Measurements from ENCODE around the gene TMEM80.

Gene TMEM80

GRCh38 chr11:705646-706438, 10.2 kb downstream of the TMEM80 start, which contains the start of gene EPS8L2:
TSS of gene EPS8L2 (plus strand) at chr11:706231. CDS start at chr11:709408, 3,177 bp downstream.
- peak within 1 kb of the TSS; percentile 79 for H3K4me3 ChIP-seq (ENCODE audit: low read depth, low read length)
- POLR2A ChIA-PET: interaction anchor here (1.5 to 2.4 kb wide), 2 partner anchors 10 kb away, joined by 18 to 19 read pairs; partner anchors contain the start of genes DEAF1 and TMEM80
- CTCF ChIA-PET: interaction anchor here (0.6 to 2.2 kb wide), 2 partner anchors 17 to 184 kb away, joined by 3 to 6 read pairs; no protein-coding TSS in a partner anchor
- peaks cover 0 to 36% of the 10 kb centered on the region in 2 experiments; a peak in 1 of 3 replicates for H3K36me3 ChIP-seq (ENCODE audit: control insufficient read depth in 2 of 2, insufficient read depth in 1 of 2, low read length in 2 of 2)
- H3K27ac ChIP-seq (ENCODE audit: extremely low read depth, low read depth, low read length): peak within 1 kb of the TSS; percentile 40; the same call in 1 of the 2 replicates
- no peaks in the 10 kb centered on the region for H3K4me1 ChIP-seq (ENCODE audit: control insufficient read depth, insufficient read depth, low read length)
- H3K9me3 ChIP-seq (ENCODE audit: control insufficient read depth, insufficient read depth, low read depth, low read length): no peaks in the 10 kb centered on the region
- TF ChIP-seq KLF1 (tag by site-specific recombination; IDR thresholded peaks at IDR 0.05): peak; percentile 47; the same call in 1 of the 2 replicates
- TF ChIP-seq PBX3 (CRISPR knock-in tag; IDR thresholded peaks at IDR 0.05): peak; percentile 31; the same call in 1 of the 2 replicates
- TF ChIP-seq SALL2 (tag by site-specific recombination; IDR thresholded peaks at IDR 0.05; ENCODE audit: borderline replicate concordance): no peak

- H3K4me1 ChIP-seq (ENCODE audit: control insufficient read depth, insufficient read depth, low read length): no peaks in the 10 kb centered on the region
- POLR2A ChIA-PET: interaction anchor here (0.7 to 1.5 kb wide), 9 partner anchors 9 to 130 kb away, joined by 3 to 18 read pairs (median 3); partner anchors contain the start of genes DEAF1, PHRF1, PNPLA2 and TMEM80
Measured at GRCh38 chr11:706439-706956, 10.9 kb downstream of the TMEM80 start.

GRCh38 chr11:706957-707816, 11.6 kb downstream of the TMEM80 start:
- Histone ChIP-seq H3K4me1 (ENCODE audit: control insufficient read depth, insufficient read depth, low read length) (no peaks in the 10 kb centered on the region), H3K36me3 (ENCODE audit: control insufficient read depth in 2 of 2, insufficient read depth in 1 of 2, low read length in 2 of 2) (peaks cover 0 to 26% of the 10 kb centered on the region in 2 experiments; a peak in 1 of 3 replicates), H3K27ac (ENCODE audit: extremely low read depth, low read depth, low read length) (peak overlapping the region; percentile 40; the same call in 1 of the 2 replicates), H3K4me3 (ENCODE audit: low read depth, low read length) (peak overlapping the region; percentile 79), H3K9me3 (ENCODE audit: control insufficient read depth, insufficient read depth, low read depth, low read length) (no peaks in the 10 kb centered on the region)
- peak; percentile 28 for TF ChIP-seq ZIC2 (tag by site-specific recombination; IDR thresholded peaks at IDR 0.05)
- no peak for TF ChIP-seq ZFP69B (tag by site-specific recombination; IDR thresholded peaks at IDR 0.05)
- TF ChIP-seq HIC1 (tag by site-specific recombination; IDR thresholded peaks at IDR 0.05): no peak
- ChIA-PET POLR2A (interaction anchor here (0.7 to 1.5 kb wide), 9 partner anchors 9 to 131 kb away, joined by 3 to 18 read pairs (median 3); partner anchors contain the start of genes DEAF1, PHRF1, PNPLA2 and TMEM80), CTCF (interaction anchor here (0.6 to 2.2 kb wide), 7 partner anchors 12 to 39 kb away, joined by 3 to 6 read pairs (median 4); partner anchors contain the start of genes DEAF1 and TMEM80)

More at GRCh38 chr11:706439-706956, 10.9 kb downstream of the TMEM80 start:
- H3K36me3 ChIP-seq (ENCODE audit: control insufficient read depth in 2 of 2, insufficient read depth in 1 of 2, low read length in 2 of 2): peaks cover 0 to 33% of the 10 kb centered on the region in 2 experiments; a peak in 1 of 3 replicates
- TF ChIP-seq YY1 (tag by site-specific recombination; IDR thresholded peaks at IDR 0.05) (no peak), ZNF174 (tag by site-specific recombination; IDR thresholded peaks at IDR 0.05) (no peak), ZFHX2 (tag by site-specific recombination; conservative IDR thresholded peaks at IDR 0.05) (0 out of 2 replicates have a peak, but pooled peaks have one; percentile 19), ZNF169 (tag by site-specific recombination; IDR thresholded peaks at IDR 0.05) (no peak), ZNF510 (tag by site-specific recombination; IDR thresholded peaks at IDR 0.05; ENCODE audit: insufficient replicate concordance) (no peak)
- H3K9me3 ChIP-seq (ENCODE audit: control insufficient read depth, insufficient read depth, low read depth, low read length): no peaks in the 10 kb centered on the region
- H3K4me3 ChIP-seq (ENCODE audit: low read depth, low read length): peak overlapping the region; percentile 79
- peak overlapping the region; percentile 40; the same call in 1 of the 2 replicates for H3K27ac ChIP-seq (ENCODE audit: extremely low read depth, low read depth, low read length)
- CTCF ChIA-PET: interaction anchor here (0.6 to 2.2 kb wide), 6 partner anchors 11 to 39 kb away, joined by 4 to 6 read pairs (median 4); partner anchors contain the start of genes DEAF1 and TMEM80
